NK-92 treated with Interleukin-12 subunit alpha and Interleukin-12 subunit beta, amount 100 ng/mL, for 24 hours (cell line): Measurements from ENCODE around the gene PDGFB.

Experiments
- DNase-seq: peaks from one replicate; lab custom pipeline; 2025; lab: John Stamatoyannopoulos, UW

PDGFB gene

GRCh38 chr22:39207141-39208012 is 37.4 kb downstream of the PDGFB start:
- no peak for DNase-seq

DNA sequence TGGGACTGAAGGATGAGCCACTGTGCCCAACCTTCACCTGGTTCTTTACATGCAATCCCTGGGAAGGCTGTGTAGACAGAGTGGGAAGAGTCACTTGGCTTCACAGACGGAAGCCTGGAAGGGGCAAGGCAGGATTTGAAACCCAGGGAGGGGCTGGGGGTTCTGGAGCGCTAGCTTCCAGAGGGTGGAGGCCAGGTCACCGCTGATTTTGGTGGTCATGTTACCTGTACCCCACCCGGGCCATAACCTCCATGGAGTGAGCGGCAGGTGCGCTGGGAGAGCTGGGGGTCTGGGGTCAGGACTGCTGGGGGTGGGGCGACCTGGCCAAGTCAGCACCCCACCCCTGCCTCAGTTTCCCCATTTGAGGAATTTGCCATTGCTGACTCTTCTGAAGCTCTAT is 38.3 kb downstream of the PDGFB start:
- no peak for DNase-seq

DNA sequence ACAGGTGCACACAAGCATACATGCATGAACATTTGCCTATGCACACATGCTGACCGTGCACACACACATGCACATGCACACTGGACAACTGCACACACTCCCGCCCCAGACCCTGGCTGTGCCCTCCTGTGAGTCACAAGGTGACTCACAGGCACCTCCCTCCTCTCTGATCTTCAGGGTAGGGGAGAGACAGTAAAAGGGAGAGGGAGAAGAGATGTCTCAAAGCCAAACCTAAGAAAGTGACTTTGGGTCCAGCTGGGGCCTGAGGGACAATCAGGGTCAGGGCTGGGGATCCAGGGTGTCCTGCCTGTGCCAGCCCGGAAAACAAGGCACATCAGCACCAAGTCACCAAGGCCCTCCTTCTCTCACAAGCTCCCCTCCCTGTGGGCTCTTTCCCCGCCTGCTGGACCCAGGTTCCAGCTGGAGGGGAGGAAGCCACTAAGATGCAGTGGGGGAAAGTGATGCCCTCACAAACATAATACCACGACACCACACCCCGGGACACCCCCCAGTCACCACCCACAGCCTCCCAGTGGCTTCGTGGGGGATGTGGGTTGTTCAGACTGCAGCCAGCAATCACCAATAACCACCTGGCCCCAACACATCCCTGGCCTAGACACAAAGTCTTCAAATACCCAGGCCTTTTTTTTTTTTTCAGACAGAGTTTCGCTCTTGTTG is 39.3 kb downstream of the PDGFB start:
- DNase-seq = peak; percentile 38

- DNase-seq = no peak
Observed at GRCh38 chr22:39204216-39204615, 40.6 kb downstream of the PDGFB start.

DNA sequence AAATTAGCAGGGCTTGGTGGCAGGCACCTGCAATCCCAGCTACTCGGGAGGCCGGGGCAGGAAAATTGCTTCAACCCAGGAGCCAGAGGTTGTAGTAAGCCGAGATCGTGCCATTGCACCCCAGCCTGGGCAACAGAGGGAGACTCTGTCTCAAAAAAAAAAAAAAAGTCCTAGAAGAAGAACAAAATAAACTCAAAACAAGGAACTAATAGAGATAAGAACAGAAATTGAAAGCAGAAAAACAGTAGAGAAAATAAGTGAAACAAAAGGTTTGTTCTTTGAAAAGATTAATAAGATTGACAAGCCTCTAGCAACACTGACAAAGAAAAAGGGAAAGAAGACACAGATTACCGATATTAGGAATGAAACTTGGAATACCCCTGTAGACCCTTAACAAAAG is 47.2 kb downstream of the PDGFB start:
- DNase-seq = no peak

DNA sequence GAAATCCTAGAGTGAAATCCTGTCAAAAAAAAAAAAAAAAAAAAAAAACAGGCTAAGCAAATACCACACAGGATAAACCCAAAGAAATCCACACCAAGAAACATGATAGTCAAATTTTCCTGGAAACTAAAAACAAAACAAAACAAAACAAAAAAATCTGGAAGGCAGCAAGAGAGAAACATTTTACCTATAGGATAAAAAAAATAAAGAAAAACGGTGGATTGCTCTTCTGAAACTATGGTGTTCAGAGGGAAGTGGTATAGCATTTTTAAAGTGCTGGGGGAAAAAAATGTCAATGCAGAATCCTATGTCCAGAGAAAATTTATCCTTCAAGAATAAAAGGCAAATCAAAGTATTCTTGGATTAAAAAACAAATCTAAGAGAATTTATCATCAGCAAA is 50.7 kb downstream of the PDGFB start:
- DNase-seq = no peak

DNA sequence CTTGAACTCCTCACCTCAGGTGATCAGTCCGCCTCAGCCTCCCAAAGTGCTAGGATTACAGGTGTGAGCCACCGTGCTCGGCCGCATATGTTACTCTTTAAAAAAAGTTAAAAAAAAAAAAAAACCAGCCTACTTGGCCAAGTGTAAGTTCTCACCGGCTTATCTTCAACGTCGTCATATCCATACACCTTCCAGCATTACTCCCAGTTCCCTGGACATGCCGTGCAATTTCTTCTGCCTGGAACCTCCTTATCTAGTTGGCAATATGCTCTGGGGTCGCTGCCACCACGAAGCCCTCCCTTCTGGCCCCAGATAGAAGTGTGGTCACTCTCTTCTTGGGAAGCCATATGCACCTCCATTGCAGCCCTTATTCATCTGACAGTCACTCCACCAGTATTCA is 56.0 kb downstream of the PDGFB start:
- DNase-seq = no peak

GRCh38 chr22:39185601-39186012 is 59.2 kb downstream of the PDGFB start:
- no peak for DNase-seq

DNA sequence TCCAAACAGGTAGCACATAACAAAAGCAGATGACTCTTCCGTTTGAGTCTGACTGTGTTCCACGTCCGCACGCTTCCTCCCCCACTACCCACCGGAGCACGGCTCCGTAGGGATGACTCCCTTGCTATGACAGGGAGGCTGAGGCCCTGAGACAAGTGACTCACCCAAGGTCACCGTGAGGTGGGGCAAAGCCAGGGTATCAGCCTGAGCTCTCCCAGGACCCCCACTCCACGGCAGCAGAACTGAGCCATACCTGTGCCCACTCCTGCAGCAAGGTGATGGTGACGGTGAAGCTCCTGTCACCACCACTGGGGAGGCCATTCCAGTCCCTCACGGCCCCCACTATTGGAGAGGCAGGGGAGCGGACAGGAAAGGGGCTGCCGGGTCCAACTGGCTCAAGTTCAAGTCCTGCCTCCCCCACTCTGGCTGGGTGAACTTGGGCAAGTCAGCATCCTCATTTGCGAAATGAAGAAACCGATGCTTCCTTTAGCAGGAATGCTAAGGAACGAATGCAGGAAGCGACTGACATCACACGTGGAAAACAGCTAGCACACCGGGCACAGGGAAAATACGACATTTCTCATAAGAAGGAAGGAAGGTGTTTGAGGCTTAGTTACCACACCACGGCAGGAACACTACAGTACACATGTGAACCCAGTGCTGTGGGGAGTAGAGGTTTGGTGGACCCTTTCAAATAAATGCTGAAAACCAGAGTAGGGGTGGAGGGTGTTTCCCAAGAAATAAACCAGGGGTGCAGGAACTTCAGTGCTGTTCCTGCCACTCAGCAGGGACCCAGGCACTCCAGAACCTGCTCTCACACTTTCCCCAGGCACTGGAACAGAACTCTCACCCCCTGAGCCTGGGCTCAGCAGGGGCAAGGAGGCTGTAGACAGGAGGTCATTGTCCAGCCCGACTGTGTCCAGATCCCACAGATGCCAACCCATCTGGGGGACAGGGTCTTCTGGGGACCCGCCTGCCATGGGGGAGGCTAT is 59.9 kb downstream of the PDGFB start:
- DNase-seq = no peak

DNA sequence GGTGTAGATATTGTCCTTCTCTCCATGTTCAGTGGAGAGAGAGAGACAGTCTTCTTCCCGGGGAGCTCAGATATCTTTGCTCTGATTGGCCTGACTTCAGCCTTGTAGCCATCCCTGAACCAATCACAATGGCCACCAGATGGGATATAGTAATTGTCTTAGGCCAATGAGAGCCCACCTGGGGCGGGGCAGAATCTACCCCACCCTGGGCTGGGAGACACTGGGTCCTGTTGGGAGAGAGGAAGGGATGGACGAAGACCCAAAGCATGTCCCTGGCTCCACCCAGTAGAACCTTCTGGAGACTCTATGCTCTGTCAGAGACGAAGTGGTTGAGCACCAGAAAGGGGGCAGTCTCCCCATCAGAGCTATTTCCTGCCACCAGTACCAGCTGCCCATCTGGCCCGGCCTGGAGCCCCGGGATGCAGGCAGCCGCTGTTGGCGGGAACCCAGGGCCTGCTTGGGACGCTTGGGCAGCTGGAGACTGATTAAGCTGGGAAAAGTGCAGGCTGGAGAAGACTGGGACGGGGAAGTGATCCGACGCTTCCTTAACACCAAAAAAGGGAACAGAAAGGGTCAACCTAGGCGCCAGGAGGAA is 60.7 kb downstream of the PDGFB start:
- DNase-seq = no peak

DNA sequence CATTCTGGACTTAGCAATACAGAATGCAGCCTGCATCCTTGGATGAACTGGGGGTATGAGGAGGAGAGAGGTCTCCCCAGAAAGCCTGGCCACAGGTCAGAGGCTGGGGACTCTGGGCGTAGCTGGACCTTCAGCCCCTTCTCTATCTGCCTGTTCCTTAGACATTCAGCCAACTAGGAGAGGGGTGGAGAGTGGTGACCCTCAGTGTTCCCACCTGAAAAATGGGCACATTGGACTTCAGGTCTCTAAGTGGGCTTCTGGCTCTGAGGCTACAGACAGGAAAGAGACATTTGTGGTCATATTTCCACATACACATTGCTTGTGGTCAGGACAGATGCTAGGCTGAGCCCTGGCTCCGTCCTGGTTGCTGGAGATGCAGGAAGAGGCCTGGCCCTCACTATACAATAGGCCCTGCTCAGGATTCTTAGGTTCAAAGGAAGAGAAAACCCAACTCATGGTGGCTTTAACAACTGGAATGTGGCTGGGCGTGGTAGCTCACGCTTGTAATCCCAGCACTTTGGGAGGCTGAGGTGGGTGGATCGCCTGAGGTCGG is 62.2 kb downstream of the PDGFB start:
- no peak for DNase-seq

GRCh38 chr22:39181778-39182177 is 63.0 kb downstream of the PDGFB start:
- DNase-seq = no peak

DNA sequence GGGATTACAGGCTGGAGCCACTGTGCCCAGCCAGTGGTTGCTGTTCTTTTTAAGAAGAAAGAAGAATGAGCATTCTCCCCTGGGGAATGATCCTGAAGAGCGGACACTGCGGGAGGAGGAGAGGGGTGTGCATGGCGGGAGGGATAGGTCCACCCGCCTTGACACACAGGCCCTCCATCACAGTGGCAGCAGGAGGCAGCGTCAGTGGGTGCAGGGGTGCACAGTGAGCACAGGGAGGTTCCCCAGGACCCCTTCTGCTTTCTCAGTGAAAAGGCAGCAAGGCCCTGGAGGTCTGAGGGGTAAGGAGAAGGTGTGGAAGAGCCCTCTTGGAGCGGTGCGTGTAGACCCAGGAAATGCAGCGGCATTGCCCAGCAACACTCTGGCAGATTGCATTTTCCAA is 63.4 kb downstream of the PDGFB start:
- DNase-seq = no peak

- no peak for DNase-seq
Observed at GRCh38 chr22:39179841-39180335, 64.9 kb downstream of the PDGFB start.

- DNase-seq = no peak
Observed at GRCh38 chr22:39179401-39179827, 65.4 kb downstream of the PDGFB start.

DNA sequence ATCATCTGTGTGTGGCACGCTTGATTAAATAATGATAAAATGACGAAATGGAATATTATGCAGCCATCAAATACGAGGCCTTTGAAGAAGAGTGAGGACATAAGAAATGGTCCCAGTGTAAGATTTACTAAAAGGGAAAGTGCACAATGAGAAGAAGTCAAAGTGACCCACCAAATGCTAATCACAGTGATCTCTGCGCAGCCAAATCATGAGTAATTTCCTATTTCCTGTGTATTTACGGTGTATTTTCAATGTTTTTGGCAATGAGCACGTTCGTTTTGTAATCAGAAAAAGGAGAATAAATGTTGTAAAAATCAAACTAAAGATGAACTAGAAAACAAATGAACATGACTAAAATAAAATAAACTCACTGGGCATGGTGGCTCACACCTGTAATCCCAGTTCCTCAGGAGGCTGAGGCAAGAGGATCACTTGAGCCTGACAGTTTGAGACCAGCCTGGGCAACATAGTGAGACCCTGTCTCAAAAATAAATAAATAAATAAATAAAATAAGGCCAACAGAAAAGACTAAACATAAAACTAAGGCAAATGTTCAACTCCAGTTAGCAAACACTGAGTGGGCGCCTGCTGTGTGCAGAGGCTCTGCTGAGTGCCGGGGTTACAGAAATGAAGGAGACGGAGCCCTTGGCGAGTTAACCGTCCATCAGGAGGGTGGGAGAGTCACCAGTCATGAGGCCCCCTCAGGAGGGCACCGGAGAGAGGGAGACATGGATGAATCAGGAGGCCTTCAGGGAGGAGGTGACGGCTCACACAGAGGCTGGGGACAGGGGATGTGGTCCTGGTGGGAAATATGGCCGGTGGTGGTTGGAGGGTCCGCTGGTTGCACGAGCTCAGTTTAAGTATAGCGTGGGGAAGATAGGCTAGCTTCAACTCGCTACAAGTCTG is 66.3 kb downstream of the PDGFB start:
- DNase-seq = no peak

DNA sequence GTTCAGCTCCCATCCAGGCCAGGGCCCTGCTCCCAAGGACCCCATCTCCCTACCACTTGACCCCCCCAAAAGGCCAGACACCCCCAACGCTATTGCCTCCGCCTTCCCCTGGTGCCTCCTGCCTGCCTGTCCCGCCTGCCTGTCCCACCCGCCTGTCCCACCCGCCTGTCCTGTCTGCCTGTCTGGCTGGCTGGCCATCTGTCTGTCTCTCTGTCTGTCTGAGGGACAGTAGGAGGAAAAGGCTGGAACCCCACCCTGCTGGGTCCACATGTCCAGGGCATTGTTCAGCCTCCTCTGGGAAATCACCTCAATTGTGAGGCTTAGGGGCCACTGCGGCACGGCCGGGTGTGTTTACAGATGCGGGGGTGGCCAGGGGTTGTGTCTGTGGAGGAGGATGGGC is 67.0 kb downstream of the PDGFB start:
- no peak for DNase-seq

- no peak for DNase-seq
Observed at GRCh38 chr22:39177456-39177775, 67.4 kb downstream of the PDGFB start.

GRCh38 chr22:39176714-39177455 is 67.9 kb downstream of the PDGFB start:
- no peak for DNase-seq
